Suprapubic skin (tissue), 4 donors: Measurements from ENCODE around the gene HID1. TPM values are rescaled to one million over a fixed set of nuclear protein-coding genes. Genes with fewer than 3 reads are reported as not detected.

ENCODE experiments used
- DNase-seq, 2 donors: peaks; one replicate each; pipeline ENCODE4 v3.0.0-alpha.2; 2019; ENCODE audit warnings: low spot score in 2 of 2
- H3K27ac ChIP-seq: fragments of 200-600 bp; sonication (generic); one replicate; pipeline ENCODE4 v1.5.1; 2019
- H3K27me3 ChIP-seq: fragments of 200-600 bp; sonication (generic); one replicate; pipeline ENCODE4 v1.5.1; 2019
- H3K36me3 ChIP-seq: fragments of 200-600 bp; sonication (generic); one replicate; pipeline ENCODE4 v1.5.1; 2019
- H3K4me1 ChIP-seq: fragments of 200-600 bp; sonication (generic); one replicate; pipeline ENCODE4 v1.5.1; 2019
- H3K4me3 ChIP-seq: fragments of 200-600 bp; sonication (generic); one replicate; pipeline ENCODE4 v1.5.1; 2019; ENCODE audit warnings: mild to moderate bottlenecking
- H3K9me3 ChIP-seq: fragments of 200-600 bp; sonication (generic); one replicate; pipeline ENCODE4 v1.5.1; 2019
- EP300 ChIP-seq: sonication (generic); formaldehyde crosslinking; IDR thresholded peaks from one replicate; pipeline ENCODE4 v1.6.1; 2017; ENCODE audit warnings: antibody characterized with exemption
- POLR2A ChIP-seq, 2 donors: fragments of 450-650 bp; IDR thresholded peaks; one replicate each; pipeline ENCODE4 v1.6.1; 2017; ENCODE audit warnings: antibody characterized with exemption in 2 of 2, mild to moderate bottlenecking in 2 of 2, moderate library complexity in 2 of 2
- POLR2AphosphoS5 ChIP-seq, 3 donors: sonication (generic); formaldehyde crosslinking; IDR thresholded peaks; one replicate each; pipeline ENCODE4 v1.6.1; 2017; ENCODE audit warnings: antibody characterized with exemption in 3 of 3
- WGBS: methylation state at CpG from one replicate; pipeline ENCODE4 v1.1.5; 2018; 5-methylcytosine and 5-hydroxymethylcytosine counted together
- total RNA-seq, 4 donors: library from RNA; depleted of rRNA; stranded (reverse); fragments of >200 nt; gene quantifications; one replicate each; pipeline ENCODE4 v1.1.0, GENCODE V29; 2016
- TF ChIP-seq, protein P1 (sequence below), 2 donors: fragments of 200-600 bp in 1 of 2; fragments of 450-650 bp in 1 of 2; sonication (generic) in 1 of 2; IDR thresholded peaks; one replicate each; pipeline ENCODE4 v1.5.1; 2016 to 2019; ENCODE audit warnings: antibody characterized with exemption in 2 of 2, mild to moderate bottlenecking in 1 of 2, moderate library complexity in 1 of 2

The HID1 gene, protein sequence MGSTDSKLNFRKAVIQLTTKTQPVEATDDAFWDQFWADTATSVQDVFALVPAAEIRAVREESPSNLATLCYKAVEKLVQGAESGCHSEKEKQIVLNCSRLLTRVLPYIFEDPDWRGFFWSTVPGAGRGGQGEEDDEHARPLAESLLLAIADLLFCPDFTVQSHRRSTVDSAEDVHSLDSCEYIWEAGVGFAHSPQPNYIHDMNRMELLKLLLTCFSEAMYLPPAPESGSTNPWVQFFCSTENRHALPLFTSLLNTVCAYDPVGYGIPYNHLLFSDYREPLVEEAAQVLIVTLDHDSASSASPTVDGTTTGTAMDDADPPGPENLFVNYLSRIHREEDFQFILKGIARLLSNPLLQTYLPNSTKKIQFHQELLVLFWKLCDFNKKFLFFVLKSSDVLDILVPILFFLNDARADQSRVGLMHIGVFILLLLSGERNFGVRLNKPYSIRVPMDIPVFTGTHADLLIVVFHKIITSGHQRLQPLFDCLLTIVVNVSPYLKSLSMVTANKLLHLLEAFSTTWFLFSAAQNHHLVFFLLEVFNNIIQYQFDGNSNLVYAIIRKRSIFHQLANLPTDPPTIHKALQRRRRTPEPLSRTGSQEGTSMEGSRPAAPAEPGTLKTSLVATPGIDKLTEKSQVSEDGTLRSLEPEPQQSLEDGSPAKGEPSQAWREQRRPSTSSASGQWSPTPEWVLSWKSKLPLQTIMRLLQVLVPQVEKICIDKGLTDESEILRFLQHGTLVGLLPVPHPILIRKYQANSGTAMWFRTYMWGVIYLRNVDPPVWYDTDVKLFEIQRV
- 10 to 100 TPM in 2 of 4 donors, 1 to 10 TPM in 2; 3.4 to 13.7 (median 9.5) TPM for total RNA-seq

GRCh38 chr17:74972107-74972972 lies at the start of gene HID1:
HID1 (minus strand) TSS chr17:74972759; CDS start chr17:74972656, 103 bp downstream.
- no peaks in the 10 kb centered on the region for H3K9me3 ChIP-seq
- TF ChIP-seq POLR2AphosphoS5 (IDR thresholded peaks at IDR 0.05) (no peak), EP300 (no peak), POLR2A (IDR thresholded peaks at IDR 0.05) (no peak)
- TF ChIP-seq, protein P1, sequence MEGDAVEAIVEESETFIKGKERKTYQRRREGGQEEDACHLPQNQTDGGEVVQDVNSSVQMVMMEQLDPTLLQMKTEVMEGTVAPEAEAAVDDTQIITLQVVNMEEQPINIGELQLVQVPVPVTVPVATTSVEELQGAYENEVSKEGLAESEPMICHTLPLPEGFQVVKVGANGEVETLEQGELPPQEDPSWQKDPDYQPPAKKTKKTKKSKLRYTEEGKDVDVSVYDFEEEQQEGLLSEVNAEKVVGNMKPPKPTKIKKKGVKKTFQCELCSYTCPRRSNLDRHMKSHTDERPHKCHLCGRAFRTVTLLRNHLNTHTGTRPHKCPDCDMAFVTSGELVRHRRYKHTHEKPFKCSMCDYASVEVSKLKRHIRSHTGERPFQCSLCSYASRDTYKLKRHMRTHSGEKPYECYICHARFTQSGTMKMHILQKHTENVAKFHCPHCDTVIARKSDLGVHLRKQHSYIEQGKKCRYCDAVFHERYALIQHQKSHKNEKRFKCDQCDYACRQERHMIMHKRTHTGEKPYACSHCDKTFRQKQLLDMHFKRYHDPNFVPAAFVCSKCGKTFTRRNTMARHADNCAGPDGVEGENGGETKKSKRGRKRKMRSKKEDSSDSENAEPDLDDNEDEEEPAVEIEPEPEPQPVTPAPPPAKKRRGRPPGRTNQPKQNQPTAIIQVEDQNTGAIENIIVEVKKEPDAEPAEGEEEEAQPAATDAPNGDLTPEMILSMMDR (IDR thresholded peaks at IDR 0.05), result no peak
- peaks cover 30% of the 10 kb centered on the region for H3K4me1 ChIP-seq
- no peak for DNase-seq
- under 1% methylated on average over 22 of the region's 95 CpGs for WGBS
- H3K4me3 ChIP-seq, result peak within 1 kb of the TSS; percentile 63
- H3K27me3 ChIP-seq, result peaks cover 38% of the 10 kb centered on the region
- no peak within 1 kb of the TSS for H3K27ac ChIP-seq
- H3K36me3 ChIP-seq, result no peaks in the 10 kb centered on the region

DNA sequence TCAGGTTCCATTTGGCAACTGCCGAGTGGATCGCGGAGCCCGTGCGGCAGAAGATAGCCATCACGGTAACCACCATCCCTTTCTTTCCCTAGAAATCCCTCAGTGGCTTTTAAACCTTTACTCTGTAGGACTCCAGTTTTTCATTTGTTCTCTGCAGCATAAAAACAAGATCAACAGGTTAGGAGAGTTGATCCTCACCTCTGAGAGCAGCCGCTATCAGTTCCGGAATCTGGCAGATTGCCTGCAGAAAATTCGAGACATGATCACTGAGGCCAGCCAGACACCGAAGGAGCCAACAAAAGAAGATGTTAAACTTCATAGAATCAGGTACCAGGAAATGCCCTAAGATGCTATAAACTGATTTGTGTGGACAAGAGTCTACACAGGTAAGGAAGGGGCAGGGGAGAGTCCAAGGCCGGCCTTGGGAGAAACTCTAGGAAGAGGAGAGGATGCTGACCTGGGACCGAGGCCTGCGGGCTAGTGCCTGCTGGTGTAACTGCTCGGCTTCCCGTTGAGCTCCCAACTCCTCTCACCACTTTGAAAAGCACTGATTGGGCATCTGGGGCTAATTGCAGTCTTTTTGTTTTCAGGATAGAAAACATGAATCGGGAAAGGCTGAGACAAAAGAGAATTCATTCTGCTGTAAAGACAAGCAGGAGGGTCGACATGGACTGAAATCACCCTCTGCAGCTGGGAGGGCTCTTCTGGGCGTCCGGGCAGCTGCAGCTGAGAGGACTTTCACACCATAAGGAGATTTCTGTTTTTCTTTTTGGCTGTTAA lies 48.0 kb upstream of the HID1 start:
- Histone ChIP-seq H3K27me3 (no peaks in the 10 kb centered on the region), H3K36me3 (peaks cover 55% of the 10 kb centered on the region), H3K4me3 (no peak overlapping the region), H3K27ac (no peak overlapping the region), H3K4me1 (peaks cover 4% of the 10 kb centered on the region), H3K9me3 (no peaks in the 10 kb centered on the region)
- no peak for TF ChIP-seq POLR2AphosphoS5 (IDR thresholded peaks at IDR 0.05)
- TF ChIP-seq, protein P1 (IDR thresholded peaks at IDR 0.05), result no peak
- TF ChIP-seq EP300, result no peak
- TF ChIP-seq POLR2A (IDR thresholded peaks at IDR 0.05), result no peak
- WGBS, result 81% methylated on average over 19 of the region's 19 CpGs
- DNase-seq, result no peak

DNA sequence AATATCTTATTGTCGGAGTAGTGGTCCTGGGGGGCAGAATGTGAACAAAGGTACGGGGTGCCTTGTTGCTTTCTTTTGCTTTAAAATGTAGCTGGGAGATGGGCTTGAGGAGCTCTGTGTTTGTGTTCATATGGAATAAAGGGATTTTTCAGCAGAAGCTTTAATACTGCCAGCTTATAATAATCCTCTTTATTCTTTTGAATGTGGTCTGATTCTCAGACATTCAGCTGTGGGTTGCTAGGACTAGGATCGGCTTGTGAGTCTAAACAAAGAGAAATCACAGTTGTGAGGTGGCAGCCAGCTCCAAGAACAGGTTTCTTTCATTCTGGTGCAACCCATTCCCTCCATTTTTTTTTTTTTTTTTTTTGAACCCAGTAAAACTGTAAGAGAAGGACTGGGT lies 47.2 kb upstream of the HID1 start:
- Histone ChIP-seq H3K36me3 (peaks cover 55% of the 10 kb centered on the region), H3K27me3 (no peaks in the 10 kb centered on the region), H3K4me1 (peaks cover 4% of the 10 kb centered on the region), H3K4me3 (no peak overlapping the region), H3K27ac (no peak overlapping the region), H3K9me3 (no peaks in the 10 kb centered on the region)
- TF ChIP-seq, protein P1 (IDR thresholded peaks at IDR 0.05), result no peak
- TF ChIP-seq POLR2AphosphoS5 (IDR thresholded peaks at IDR 0.05), result no peak
- no peak for TF ChIP-seq EP300
- TF ChIP-seq POLR2A (IDR thresholded peaks at IDR 0.05), result no peak
- no peak for DNase-seq
- 93% methylated on average over 3 of the region's 3 CpGs for WGBS

GRCh38 chr17:75019146-75019545 lies 46.6 kb upstream of the HID1 start:
- 82% methylated on average over 5 of the region's 5 CpGs for WGBS
- no peak for DNase-seq
- Histone ChIP-seq H3K9me3 (no peaks in the 10 kb centered on the region), H3K4me3 (no peak overlapping the region), H3K4me1 (peaks cover 4% of the 10 kb centered on the region), H3K27ac (no peak overlapping the region), H3K36me3 (peaks cover 55% of the 10 kb centered on the region), H3K27me3 (no peaks in the 10 kb centered on the region)
- TF ChIP-seq POLR2AphosphoS5 (IDR thresholded peaks at IDR 0.05) (no peak), EP300 (no peak), POLR2A (IDR thresholded peaks at IDR 0.05) (no peak)
- TF ChIP-seq, protein P1 (IDR thresholded peaks at IDR 0.05), result no peak
